HG03378 (cell line): ENCODE results near the gene MELK.
"Not testable (repeated sequence)": the region's sequence is repeated elsewhere in the genome, so short reads cannot be mapped to it uniquely, and the experiment has no call there.

ENCODE experiments used
- ATAC-seq: cut with Tn5 transposase; IDR thresholded peaks from one replicate; pipeline ENCODE4 v1.9.1; 2021; ENCODE audit warnings: mild to moderate bottlenecking, moderate library complexity; ENCODE audit not compliant: unreplicated experiment

The MELK gene

GRCh38 chr9:36572515-36573418 is at the start of gene MELK:
Gene MELK, plus strand, starts transcription at chr9:36572895. Its CDS starts 8,787 bp downstream, at chr9:36581682.
- peak; percentile 43 for ATAC-seq

GRCh38 chr9:36530224-36530623 is 42.5 kb upstream of the MELK start:
- no peak for ATAC-seq

DNA sequence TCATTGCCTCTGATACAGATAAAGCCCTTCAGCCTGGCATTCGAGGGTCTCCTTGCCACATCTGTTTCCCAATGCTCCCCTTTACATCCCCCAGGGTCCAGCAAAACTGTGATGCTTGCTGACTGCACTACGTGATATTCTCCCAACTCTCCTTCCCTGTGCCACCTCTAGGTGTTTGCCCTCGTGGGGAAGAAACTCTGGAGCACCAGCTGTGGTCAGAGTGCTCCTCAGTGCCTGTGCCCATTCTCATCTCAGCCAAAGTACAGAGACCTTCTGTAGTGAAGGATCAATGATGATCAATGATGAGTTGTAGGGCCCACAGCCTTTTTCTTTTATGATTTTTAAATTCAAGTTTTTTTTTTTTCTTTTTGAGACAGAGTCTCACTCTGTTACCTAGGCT is 40.3 kb upstream of the MELK start:
- no peak for ATAC-seq

DNA sequence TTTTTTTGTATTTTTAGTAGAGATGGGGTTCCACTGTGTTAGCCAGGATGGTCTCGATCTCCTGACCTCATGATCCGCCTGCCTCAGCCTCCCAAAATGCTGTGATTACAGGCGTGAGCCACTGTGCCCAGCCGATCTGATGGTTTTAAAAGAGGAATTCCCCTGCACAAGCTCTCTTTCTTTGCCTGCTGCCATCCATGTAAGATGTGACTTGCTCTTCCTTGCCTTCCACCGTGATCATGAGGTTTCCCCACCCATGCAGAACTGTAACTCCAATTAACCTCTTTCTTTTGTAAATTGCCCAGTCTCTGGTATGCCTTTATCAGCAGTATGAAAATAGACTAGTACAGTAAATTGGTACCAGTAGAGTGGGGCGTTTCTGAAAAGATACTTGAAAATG is 39.0 kb upstream of the MELK start:
- ATAC-seq = not testable (repeated sequence)

DNA sequence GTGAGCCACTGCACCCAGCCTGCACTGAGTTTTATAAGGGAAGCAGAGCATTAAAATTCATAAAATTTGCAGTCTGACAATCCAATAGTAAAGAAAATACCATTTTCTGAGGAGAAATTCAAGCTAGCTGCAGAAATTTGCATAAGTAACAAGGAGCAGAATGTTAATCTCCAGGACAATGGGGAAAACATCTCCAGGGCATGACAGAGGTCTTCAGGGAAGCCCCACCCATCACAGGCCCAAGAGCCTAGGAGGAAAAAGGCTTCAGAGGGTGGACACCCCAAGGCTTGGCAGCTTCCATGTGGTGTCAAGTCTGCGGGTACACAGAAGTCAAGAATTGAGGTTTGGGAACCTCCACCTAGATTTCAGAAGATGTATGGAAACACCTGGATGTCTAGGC is 37.6 kb upstream of the MELK start:
- ATAC-seq = no peak

DNA sequence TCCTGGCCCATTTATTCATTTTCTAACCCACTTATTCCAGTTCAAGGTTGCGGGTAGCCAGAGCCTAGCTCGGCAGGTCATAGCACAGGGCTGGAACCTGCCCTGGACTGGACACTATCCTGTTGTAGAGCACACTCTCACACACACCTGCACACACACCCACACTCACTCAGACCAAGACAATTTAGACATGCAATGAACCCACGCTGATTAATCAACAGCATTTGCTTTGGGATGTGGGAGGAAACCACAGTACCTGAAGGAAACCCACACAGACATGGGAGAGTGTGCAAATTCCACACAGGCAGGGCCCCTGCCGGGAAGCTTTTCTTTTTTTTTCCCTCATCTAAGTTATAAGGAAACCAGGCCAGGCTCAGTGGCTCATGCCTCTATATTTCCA is 34.8 kb upstream of the MELK start:
- no peak for ATAC-seq

- ATAC-seq = no peak
Observed at GRCh38 chr9:36542355-36542754, 30.3 kb upstream of the MELK start.

GRCh38 chr9:36543916-36544315 is 28.8 kb upstream of the MELK start:
- no peak for ATAC-seq

- no peak for ATAC-seq
Observed at GRCh38 chr9:36547598-36547997, 25.1 kb upstream of the MELK start.

DNA sequence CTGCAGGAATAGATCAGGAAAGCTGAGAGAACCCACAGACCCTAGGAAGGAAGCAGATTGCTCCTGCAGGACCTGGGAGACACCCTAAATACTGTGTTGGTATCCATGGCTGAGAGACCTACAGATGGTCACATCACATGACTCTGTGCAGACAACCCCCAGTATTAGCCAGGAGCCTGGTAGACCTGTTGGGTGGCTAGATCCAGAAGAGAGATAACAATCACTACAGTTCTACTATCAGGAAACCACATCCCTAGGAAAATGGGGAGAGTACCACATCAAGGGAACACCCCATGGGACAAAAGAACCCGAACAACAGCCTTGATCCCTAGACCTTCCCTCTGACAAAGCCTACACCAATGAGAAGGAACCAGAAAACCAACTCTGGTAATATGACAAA is 24.2 kb upstream of the MELK start:
- no peak for ATAC-seq

- no peak for ATAC-seq
Observed at GRCh38 chr9:36550135-36550534, 22.6 kb upstream of the MELK start.

DNA sequence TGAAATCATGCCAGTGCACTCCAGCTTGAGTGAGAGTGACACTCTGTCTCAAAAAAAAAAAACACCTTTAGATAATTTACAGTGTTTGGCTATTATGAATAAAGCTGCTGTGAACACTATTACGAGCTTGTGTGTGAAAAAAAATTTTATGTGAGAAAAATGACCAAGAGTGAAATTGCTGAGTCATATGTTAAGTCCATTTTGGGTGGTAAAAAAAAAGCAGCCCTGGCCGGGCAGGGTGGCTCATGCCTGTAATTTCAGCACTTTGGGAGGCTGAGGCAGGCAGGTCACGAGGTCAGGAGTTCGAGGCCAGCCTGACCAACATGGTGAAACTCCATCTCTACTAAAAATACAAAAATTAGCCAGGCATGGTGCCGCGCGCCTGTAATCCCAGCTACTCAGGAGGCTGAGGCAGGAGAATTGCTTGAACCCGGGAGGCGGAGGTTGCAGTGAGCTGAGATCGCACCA is 22.0 kb upstream of the MELK start:
- not testable (repeated sequence) for ATAC-seq

DNA sequence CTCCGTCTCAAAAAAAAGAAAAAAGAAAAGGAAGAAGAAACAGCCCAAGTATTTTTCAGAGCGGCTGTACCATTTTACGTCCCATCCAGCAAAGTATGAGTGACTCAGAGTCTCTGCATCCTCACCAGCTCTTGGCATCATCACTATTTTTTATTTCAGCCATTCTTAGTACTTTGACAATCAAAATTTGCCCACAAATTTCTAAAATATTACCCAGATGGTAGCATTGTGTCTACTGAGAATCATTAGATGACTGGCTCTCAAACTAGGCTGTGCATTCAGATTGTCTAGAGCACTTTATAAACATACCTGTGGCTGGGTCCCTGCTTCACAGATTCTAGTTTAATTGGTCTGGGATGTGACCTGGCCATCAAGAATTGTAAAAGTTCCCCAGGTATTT is 21.6 kb upstream of the MELK start:
- no peak for ATAC-seq

DNA sequence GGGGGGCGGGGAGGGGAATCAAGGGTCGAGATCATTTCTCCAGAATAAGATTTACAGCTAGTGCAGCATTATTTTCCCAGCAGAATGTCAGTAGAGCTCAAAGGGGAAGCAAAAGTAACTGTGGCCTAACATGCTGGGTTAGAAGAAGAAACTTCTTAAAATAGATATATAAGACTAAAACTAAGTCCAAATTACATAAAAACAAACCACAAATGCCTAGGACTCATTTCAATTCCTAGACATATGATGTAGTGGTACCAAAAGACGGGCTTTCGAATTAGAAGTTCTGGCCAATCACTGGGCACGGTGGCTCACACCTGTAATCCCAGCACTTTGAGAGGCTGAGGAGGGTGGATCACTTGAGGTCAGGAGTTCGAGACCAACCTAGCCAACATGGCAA is 20.8 kb upstream of the MELK start:
- ATAC-seq = no peak

DNA sequence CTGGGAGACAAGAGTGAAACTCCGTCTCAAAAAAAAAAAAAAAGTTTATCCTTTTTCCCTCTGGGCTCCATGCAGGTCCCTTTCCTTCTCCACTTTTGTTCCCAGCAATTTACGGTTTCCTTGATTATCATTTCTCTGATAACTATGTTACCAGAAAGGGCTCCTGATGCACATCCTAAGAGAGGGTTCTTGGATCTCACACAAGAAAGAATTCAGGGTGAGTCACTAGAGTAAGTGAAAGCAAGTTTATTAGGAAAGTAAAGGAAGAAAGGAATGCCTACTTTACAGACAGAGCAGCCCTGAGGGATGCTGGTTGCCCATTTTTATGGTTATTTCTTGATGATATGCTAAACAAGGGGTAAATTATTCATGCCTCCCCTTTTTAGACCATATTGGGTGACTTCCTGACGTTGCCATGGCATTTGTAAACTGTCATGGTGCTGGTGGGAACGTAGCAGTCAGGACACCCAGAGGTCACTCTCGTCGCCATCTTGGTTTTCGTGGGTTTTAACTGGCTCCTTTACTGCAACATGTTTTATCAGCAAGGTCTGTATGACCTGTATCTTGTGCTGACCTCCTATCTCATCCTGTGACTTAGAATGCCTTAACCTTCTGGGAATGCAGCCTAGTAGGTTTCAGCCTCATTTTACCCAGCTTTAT is 13.5 kb upstream of the MELK start:
- no peak for ATAC-seq

DNA sequence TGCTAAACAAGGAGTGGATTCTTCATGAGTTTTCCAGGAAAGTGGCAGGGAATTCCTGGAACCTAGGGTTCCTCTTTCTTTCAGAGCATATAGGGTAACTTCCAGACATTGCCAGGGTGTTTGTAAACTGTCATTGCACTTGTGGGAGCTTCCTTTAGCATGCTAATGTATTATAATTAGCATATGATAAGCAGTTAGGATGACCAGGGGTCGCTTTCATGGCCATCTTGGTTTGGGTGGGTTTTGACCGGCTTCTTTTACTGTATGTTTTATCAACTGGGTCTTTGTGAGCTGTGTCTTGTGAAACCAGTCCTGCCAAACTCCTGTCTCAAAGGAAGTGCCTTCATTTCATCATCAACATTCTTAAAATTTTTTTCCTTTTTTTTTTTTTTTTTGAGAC is 11.9 kb upstream of the MELK start:
- no peak for ATAC-seq

DNA sequence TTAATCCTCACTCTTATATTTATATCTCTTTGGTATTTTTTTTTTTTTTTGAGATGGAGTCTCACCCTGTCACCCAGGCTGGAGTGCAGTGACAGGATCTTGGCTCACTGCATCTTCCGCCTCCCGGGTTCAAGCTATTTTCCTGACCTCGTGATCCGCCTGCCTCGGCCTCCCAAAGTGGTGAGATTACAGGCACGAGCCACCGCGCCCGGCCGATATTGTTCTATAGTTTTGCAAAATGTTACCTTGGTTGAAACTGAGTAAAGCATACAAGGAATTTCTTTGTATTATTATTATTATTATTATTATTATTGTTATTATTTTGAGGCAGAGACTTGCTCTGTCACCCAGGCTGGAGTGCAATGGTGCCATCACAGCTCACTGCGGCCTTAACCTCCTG is 9.9 kb upstream of the MELK start:
- not testable (repeated sequence) for ATAC-seq

- ATAC-seq = no peak
Observed at GRCh38 chr9:36566813-36567221, 5.9 kb upstream of the MELK start.

GRCh38 chr9:36568681-36569080 is 4.0 kb upstream of the MELK start:
- not testable (repeated sequence) for ATAC-seq

DNA sequence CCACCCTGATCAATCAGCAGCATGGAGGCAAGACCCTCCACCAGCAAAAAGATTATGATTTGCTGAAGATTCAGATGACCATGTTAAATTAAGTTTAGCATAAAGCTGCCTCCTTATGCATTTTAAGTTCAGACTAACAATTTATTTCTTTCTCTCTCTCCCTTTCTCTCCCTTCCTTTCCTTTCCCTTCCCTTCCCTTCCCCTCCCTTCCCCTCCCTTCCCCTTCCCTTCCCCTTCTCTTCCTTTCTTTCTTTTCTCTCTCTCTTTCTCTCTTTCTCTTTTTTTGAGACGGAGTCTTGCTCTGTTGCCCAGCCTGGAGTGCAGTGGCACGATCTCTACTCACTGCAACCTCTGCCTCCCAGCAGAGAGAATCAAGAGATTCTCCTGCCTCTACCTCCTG is 1.4 kb upstream of the MELK start:
- ATAC-seq = no peak

DNA sequence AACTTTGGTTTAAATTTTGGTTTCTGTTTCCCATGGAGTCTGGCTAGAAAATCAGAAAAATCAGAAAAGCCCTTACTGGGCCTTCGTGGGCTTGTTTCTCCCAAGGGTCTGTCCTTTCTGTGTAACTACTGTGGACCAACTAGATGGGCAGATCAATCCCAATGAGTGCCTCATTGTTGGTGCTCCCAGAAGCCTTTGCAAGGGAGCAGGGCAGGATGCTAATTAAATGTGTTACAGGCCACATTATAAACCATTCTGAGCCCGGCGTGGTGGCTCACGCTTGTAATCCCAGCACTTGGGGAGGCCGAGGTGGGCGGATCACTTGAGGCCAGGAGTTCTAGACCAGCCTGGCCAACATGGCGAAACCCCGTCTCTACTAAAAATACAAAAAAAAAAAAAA is 1.4 kb downstream of the MELK start:
- ATAC-seq = not testable (repeated sequence)

DNA sequence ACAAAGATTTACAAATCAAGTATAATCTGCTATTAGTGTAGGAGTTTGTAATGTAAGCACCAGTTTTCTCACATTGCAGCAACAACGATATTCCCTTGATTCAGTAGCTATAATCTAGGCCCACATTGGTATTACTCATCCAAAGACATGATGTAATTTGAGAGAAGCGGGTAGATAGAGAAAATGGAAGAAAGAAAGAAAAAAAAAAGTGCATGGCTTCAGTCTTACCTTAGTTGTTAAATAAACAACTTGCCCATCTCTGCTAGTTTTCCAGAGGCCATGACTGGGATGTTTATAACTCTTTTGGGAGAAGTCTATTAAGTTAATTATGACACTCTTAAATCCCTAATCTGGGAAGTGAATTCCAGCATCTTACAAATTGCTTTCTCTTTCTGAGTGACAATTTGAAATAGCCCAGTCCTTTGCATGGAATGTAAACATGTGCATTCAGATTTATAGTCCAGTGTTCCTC is 2.8 kb downstream of the MELK start:
- no peak for ATAC-seq
